ELR (cell line): ENCODE results near the gene TMEM229A.
"Not testable (repeated sequence)": the region's sequence is repeated elsewhere in the genome, so short reads cannot be mapped to it uniquely, and the experiment has no call there.

Source experiments
- DNase-seq: peaks from one replicate; pipeline ENCODE4 v3.0.0-alpha.2; 2015; ENCODE audit warnings: low read depth

TMEM229A gene

GRCh38 chr7:124032369-124033094 lies at the start of gene TMEM229A:
Gene TMEM229A (minus strand): TSS chr7:124033067. CDS start chr7:124033003, 64 bp downstream.
- DNase-seq: no peak

GRCh38 chr7:124082234-124082633 lies 49.4 kb upstream of the TMEM229A start:
- not testable (repeated sequence) for DNase-seq

GRCh38 chr7:124077546-124077945 lies 44.7 kb upstream of the TMEM229A start:
- DNase-seq: no peak

- no peak for DNase-seq
Observed at GRCh38 chr7:124076841-124077240, 44.0 kb upstream of the TMEM229A start.

GRCh38 chr7:124074007-124074406 lies 41.1 kb upstream of the TMEM229A start:
- no peak for DNase-seq

GRCh38 chr7:124073310-124073645 lies 40.4 kb upstream of the TMEM229A start:
- DNase-seq: no peak

GRCh38 chr7:124072603-124073309 lies 39.9 kb upstream of the TMEM229A start:
- DNase-seq: peak; percentile 76

GRCh38 chr7:124071843-124072242 lies 39.0 kb upstream of the TMEM229A start:
- no peak for DNase-seq

GRCh38 chr7:124062171-124062570 lies 29.3 kb upstream of the TMEM229A start:
- DNase-seq: no peak

GRCh38 chr7:124060528-124060927 lies 27.7 kb upstream of the TMEM229A start:
- no peak for DNase-seq

- no peak for DNase-seq
Observed at GRCh38 chr7:124059375-124059774, 26.5 kb upstream of the TMEM229A start.

GRCh38 chr7:124058515-124058914 lies 25.6 kb upstream of the TMEM229A start:
- DNase-seq: no peak

- no peak for DNase-seq
Observed at GRCh38 chr7:124057872-124058271, 25.0 kb upstream of the TMEM229A start.

- no peak for DNase-seq
Observed at GRCh38 chr7:124056234-124056633, 23.4 kb upstream of the TMEM229A start.

- DNase-seq: no peak
Observed at GRCh38 chr7:124051681-124052377, 19.0 kb upstream of the TMEM229A start.

GRCh38 chr7:124042826-124043225 lies 10.0 kb upstream of the TMEM229A start:
- no peak for DNase-seq

- DNase-seq: no peak
Observed at GRCh38 chr7:124041439-124041838, 8.6 kb upstream of the TMEM229A start.

GRCh38 chr7:124037902-124038301 lies 5.0 kb upstream of the TMEM229A start:
- not testable (repeated sequence) for DNase-seq

- no peak for DNase-seq
Observed at GRCh38 chr7:124035706-124036105, 2.8 kb upstream of the TMEM229A start.

- no peak for DNase-seq
Observed at GRCh38 chr7:124034754-124035100, 1.9 kb upstream of the TMEM229A start.

- DNase-seq: no peak
Observed at GRCh38 chr7:124033807-124034753, 1.2 kb upstream of the TMEM229A start.
